Activated T-cell treated with anti-CD3 and anti-CD28 coated beads, Interleukin-2, amount 50 U/mL, for 24 hours (primary cell): Measurements from ENCODE around the gene CST8.

Experiments
- DNase-seq: peaks from one replicate; pipeline ENCODE4 v3.0.0-alpha.2; 2020
- H3K27ac Mint-ChIP-seq: 2 replicates; pipeline ENCODE4 v1.8.0; 2020; ENCODE audit warnings: mild to moderate bottlenecking, mixed read lengths
- H3K27me3 Mint-ChIP-seq: 2 replicates; pipeline ENCODE4 v1.8.0; 2020; ENCODE audit warnings: mixed read lengths
- H3K36me3 Mint-ChIP-seq: 2 replicates; pipeline ENCODE4 v1.8.0; 2020; ENCODE audit warnings: low read depth, mixed read lengths
- H3K4me1 Mint-ChIP-seq: 2 replicates; pipeline ENCODE4 v1.8.0; 2020; ENCODE audit warnings: low read depth, mixed read lengths
- H3K4me3 Mint-ChIP-seq: 2 replicates; pipeline ENCODE4 v1.8.0; 2020; ENCODE audit warnings: mild to moderate bottlenecking, moderate library complexity, mixed read lengths
- H3K9me3 Mint-ChIP-seq: 2 replicates; pipeline ENCODE4 v1.8.0; 2020; ENCODE audit warnings: mixed read lengths

CST8 gene

DNA sequence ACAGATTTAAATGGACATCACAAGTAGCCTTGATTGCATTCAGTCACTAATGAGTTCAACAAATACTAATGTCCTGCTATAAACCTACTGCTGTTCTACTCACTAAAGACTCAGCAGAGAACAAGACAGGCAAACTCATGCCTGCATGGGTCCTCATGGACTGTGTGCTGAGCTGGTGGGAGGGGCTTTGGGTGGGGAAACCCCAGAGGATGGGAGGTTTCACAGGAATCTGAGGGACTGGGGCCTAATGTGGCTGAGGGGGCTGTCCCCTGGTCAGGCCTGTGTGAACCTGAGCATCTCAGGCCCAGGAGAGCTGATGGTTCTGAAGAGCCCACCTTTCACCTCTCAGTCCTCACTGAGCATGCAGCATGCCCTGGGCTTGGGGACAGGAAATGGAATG is 1.4 kb downstream of the CST8 start:
- no peak for DNase-seq
- Mint-ChIP-seq H3K27ac (no peak overlapping the region), H3K9me3 (peaks cover 5% of the 10 kb centered on the region), H3K4me3 (no peak overlapping the region), H3K4me1 (peaks cover 3% of the 10 kb centered on the region), H3K27me3 (peaks cover 13% of the 10 kb centered on the region), H3K36me3 (peaks cover 3% of the 10 kb centered on the region)

GRCh38 chr20:23493172-23493772 is 2.4 kb downstream of the CST8 start:
- H3K36me3 Mint-ChIP-seq, result peaks cover 3% of the 10 kb centered on the region
- H3K27ac Mint-ChIP-seq, result no peak overlapping the region
- H3K9me3 Mint-ChIP-seq, result peaks cover 8% of the 10 kb centered on the region
- no peak overlapping the region for H3K4me3 Mint-ChIP-seq
- peaks cover 8% of the 10 kb centered on the region for H3K4me1 Mint-ChIP-seq
- peaks cover 16% of the 10 kb centered on the region for H3K27me3 Mint-ChIP-seq
- DNase-seq, result no peak

DNA sequence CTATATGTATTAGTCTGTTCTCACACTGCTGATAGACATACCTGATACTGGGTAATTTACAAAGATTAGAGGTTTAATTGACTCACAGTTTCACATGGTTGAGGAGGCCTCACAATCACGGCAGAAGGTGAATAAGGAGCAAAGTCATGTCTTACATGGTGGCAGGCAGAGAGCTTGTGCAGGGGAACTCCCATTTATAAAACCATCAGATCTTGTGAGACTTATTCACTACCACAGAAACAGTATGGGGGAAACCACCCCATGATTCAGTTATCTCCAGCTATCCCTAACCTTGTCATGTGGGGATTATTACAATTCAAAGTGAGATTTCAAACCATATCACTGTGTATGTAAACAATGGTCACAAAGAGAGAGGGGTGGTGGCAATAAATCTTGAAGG is 6.6 kb downstream of the CST8 start:
- H3K9me3 Mint-ChIP-seq, result peaks cover 8% of the 10 kb centered on the region
- DNase-seq, result no peak
- H3K36me3 Mint-ChIP-seq, result peaks cover 3% of the 10 kb centered on the region
- H3K27ac Mint-ChIP-seq, result no peak overlapping the region
- H3K4me3 Mint-ChIP-seq, result no peak overlapping the region
- peaks cover 8% of the 10 kb centered on the region for H3K4me1 Mint-ChIP-seq
- H3K27me3 Mint-ChIP-seq, result peaks cover 51% of the 10 kb centered on the region

GRCh38 chr20:23501926-23502325 is 11.0 kb downstream of the CST8 start:
- DNase-seq, result no peak
- Mint-ChIP-seq H3K27ac (no peak overlapping the region), H3K4me1 (peaks cover 7% of the 10 kb centered on the region), H3K4me3 (no peak overlapping the region), H3K36me3 (no peaks in the 10 kb centered on the region), H3K9me3 (peaks cover 3% of the 10 kb centered on the region), H3K27me3 (peaks cover 52% of the 10 kb centered on the region)

DNA sequence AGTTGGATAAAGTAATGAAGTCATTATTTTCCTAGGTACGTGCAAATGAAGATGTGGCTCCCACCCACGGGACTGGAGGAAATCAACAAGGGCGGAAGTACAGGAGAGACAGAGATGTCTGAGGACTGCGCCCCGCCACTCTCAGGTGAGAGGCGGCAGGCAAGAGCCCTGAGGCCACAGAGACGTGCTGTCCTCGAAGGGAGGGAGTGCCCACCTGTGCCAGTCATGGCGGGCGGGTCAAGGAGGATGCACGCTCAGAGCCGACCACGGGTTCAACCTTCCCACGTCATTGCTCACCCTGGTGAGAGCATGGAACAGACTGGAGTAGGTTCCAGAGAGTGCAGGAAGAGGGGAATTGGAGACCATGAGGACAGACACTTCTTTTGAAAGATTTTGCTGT is 12.7 kb downstream of the CST8 start:
- no peak overlapping the region for H3K4me3 Mint-ChIP-seq
- H3K27ac Mint-ChIP-seq, result no peak overlapping the region
- DNase-seq, result no peak
- H3K9me3 Mint-ChIP-seq, result no peaks in the 10 kb centered on the region
- H3K36me3 Mint-ChIP-seq, result no peaks in the 10 kb centered on the region
- H3K4me1 Mint-ChIP-seq, result no peaks in the 10 kb centered on the region
- peaks cover 53% of the 10 kb centered on the region for H3K27me3 Mint-ChIP-seq

- no peak overlapping the region for H3K4me3 Mint-ChIP-seq
- no peak for DNase-seq
- H3K27ac Mint-ChIP-seq, result no peak overlapping the region
- H3K36me3 Mint-ChIP-seq, result no peaks in the 10 kb centered on the region
- no peaks in the 10 kb centered on the region for H3K4me1 Mint-ChIP-seq
- H3K9me3 Mint-ChIP-seq, result no peaks in the 10 kb centered on the region
- H3K27me3 Mint-ChIP-seq, result peaks cover 21% of the 10 kb centered on the region
Measured at GRCh38 chr20:23507346-23507745, 16.4 kb downstream of the CST8 start.

GRCh38 chr20:23508449-23509229 is 17.7 kb downstream of the CST8 start:
- H3K27ac Mint-ChIP-seq, result no peak overlapping the region
- no peaks in the 10 kb centered on the region for H3K36me3 Mint-ChIP-seq
- no peaks in the 10 kb centered on the region for H3K9me3 Mint-ChIP-seq
- H3K27me3 Mint-ChIP-seq, result peaks cover 11% of the 10 kb centered on the region
- H3K4me1 Mint-ChIP-seq, result no peaks in the 10 kb centered on the region
- H3K4me3 Mint-ChIP-seq, result no peak overlapping the region
- DNase-seq, result no peak

DNA sequence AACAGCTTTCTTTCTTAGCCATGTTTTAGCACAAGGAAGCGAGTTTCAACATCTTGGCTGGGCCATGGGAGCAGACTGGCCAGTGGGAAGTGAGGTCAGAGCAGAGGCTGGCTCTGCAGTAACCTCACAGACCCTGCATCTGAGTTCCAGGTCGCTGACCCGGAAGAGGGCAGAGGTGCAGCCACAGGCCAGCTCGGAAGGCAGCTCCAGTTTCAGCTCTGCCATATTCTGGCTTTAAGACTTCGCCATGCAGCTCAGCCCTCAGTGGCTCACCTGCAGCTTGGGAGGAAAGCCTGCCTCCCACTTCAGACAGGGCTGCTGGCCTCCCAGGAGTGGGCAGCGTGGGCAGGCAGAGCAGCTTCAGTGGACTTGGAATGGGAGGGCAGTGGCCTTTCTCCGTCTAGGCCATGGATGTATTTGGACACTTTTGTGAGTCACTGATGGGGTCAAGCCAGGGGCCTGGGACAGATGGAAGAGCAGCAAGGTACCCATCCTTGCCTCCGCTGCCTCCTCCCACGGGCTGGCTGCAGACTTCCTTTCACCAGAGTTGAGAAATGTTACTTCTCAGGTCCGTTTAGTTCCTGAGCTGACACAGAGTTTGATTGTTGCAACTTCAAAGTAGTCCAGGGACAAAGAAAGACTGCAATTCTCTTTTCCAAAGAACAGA is 18.5 kb downstream of the CST8 start:
- Mint-ChIP-seq H3K27me3 (peaks cover 9% of the 10 kb centered on the region), H3K27ac (no peak overlapping the region), H3K4me3 (no peak overlapping the region), H3K36me3 (no peaks in the 10 kb centered on the region), H3K9me3 (no peaks in the 10 kb centered on the region), H3K4me1 (no peaks in the 10 kb centered on the region)
- no peak for DNase-seq

DNA sequence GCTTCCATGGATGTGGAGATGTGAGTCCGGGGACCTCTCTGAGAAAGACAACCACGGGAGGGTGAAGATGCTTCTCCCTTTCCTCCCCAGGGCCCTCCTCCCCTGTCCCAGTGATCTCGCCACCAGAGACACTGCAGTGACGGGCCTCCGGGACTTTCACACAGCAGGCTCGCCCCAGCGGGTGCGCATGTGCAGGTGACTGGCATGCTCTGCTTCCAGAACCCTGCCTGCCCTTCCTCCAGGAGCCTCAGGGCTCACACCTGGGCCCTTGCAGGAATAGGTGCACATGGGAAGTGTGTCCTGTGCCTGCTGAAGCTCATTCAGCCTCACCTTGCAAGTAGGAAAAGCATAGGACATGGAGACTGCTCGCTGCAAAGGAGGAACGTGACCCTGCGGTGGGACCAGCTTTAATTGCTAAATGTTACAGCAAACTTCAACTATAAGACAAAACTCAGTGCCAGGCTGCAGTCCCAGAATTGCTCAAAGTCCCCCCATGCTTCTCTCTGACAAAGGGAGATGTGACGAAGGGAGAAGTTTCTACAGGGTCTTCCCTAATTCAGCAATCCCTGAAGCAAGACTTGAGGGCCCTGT is 19.2 kb downstream of the CST8 start:
- Mint-ChIP-seq H3K27me3 (peaks cover 9% of the 10 kb centered on the region), H3K9me3 (no peaks in the 10 kb centered on the region), H3K27ac (no peak overlapping the region), H3K36me3 (no peaks in the 10 kb centered on the region), H3K4me3 (no peak overlapping the region), H3K4me1 (no peaks in the 10 kb centered on the region)
- no peak for DNase-seq

GRCh38 chr20:23513164-23513563 is 22.2 kb downstream of the CST8 start:
- H3K27ac Mint-ChIP-seq, result no peak overlapping the region
- peaks cover 7% of the 10 kb centered on the region for H3K27me3 Mint-ChIP-seq

GRCh38 chr20:23514848-23515247 is 23.9 kb downstream of the CST8 start:
- H3K9me3 Mint-ChIP-seq, result no peaks in the 10 kb centered on the region
- no peak overlapping the region for H3K4me3 Mint-ChIP-seq
- H3K27me3 Mint-ChIP-seq, result no peaks in the 10 kb centered on the region

More at GRCh38 chr20:23513164-23513563, 22.2 kb downstream of the CST8 start:
- Mint-ChIP-seq H3K36me3 (no peaks in the 10 kb centered on the region), H3K9me3 (no peaks in the 10 kb centered on the region), H3K4me3 (no peak overlapping the region), H3K4me1 (no peaks in the 10 kb centered on the region)
- DNase-seq, result no peak

DNA sequence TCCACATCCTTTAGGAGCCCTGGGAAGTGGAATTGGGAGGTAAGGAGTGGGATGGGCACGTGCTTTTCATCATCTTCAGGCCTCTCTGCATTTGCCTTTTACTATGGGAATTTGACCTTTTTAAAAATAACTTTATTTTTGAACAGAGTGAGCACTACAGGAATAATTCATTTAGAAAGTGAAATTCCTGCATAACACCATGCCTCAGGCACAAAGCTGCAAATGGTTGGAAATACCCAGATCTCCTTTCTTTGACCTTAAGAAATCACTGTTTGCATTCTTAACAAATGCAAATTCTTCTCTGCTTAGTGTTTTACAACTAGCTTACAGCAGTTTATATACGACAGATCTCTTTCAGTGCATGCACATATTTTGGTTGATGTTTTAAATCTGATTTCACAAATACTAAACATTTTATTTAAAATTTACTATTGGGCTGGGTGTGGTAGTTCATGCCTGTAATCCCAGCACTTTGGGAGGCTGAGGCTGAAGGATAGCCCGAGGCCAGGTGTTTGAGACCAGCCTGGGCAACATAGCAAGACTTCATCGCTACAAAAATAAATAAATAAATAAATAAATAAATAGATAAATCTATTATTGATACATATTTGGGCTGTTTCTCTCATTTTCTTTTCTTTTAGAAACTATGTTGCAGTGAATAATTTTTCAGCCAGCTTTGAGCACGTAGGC is 24.5 kb downstream of the CST8 start:
- Mint-ChIP-seq H3K36me3 (no peaks in the 10 kb centered on the region), H3K4me1 (no peaks in the 10 kb centered on the region), H3K4me3 (no peak overlapping the region), H3K27ac (no peak overlapping the region), H3K9me3 (no peaks in the 10 kb centered on the region), H3K27me3 (no peaks in the 10 kb centered on the region)
- DNase-seq, result no peak

More at GRCh38 chr20:23514848-23515247, 23.9 kb downstream of the CST8 start:
- Mint-ChIP-seq H3K27ac (no peak overlapping the region), H3K4me1 (no peaks in the 10 kb centered on the region), H3K36me3 (no peaks in the 10 kb centered on the region)
- DNase-seq, result no peak

- no peak overlapping the region for H3K27ac Mint-ChIP-seq
- no peaks in the 10 kb centered on the region for H3K36me3 Mint-ChIP-seq
- H3K4me3 Mint-ChIP-seq, result no peak overlapping the region
- no peaks in the 10 kb centered on the region for H3K9me3 Mint-ChIP-seq
- H3K27me3 Mint-ChIP-seq, result no peaks in the 10 kb centered on the region
- no peak for DNase-seq
- no peaks in the 10 kb centered on the region for H3K4me1 Mint-ChIP-seq
Measured at GRCh38 chr20:23517719-23518118, 26.8 kb downstream of the CST8 start.

- H3K36me3 Mint-ChIP-seq, result no peaks in the 10 kb centered on the region
- no peaks in the 10 kb centered on the region for H3K9me3 Mint-ChIP-seq
- H3K27me3 Mint-ChIP-seq, result peaks cover 6% of the 10 kb centered on the region
- no peak overlapping the region for H3K27ac Mint-ChIP-seq
- DNase-seq, result no peak
- H3K4me1 Mint-ChIP-seq, result no peaks in the 10 kb centered on the region
- H3K4me3 Mint-ChIP-seq, result no peak overlapping the region
Measured at GRCh38 chr20:23519556-23519955, 28.6 kb downstream of the CST8 start.
